Stimulated activated CD4-positive, alpha-beta T cell treated with anti-CD3 and anti-CD28 coated beads, TNF-alpha, amount 100 ng/mL, for 1 hour (primary cell): Measurements from ENCODE around the gene RNF144A.

ENCODE experiments used
- DNase-seq, 3 donors: peaks; one replicate each; pipeline ENCODE4 v3.0.0-alpha.2; 2020; ENCODE audit warnings: low read depth in 3 of 3, low spot score in 1 of 3

RNF144A gene

DNA sequence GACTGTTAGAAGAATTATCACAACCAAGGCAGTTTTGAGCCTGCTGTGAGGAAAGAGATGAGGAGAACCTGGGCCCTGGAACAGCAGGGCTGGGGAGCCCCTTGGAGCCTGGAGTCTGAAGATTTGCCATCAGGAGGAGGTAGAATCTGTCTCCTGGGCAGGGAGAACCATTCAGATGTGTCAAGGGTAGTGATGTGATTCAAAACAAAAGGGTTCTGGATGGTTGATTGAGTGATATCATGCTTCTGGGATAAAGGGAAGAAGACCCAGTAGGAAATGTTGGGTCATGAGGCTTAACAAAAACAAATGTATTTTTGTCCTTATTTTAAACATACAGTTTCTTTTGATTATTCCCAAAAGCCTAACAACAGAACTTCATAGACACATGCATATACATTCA lies 28.6 kb downstream of the RNF144A start:
- DNase-seq = no peak

DNA sequence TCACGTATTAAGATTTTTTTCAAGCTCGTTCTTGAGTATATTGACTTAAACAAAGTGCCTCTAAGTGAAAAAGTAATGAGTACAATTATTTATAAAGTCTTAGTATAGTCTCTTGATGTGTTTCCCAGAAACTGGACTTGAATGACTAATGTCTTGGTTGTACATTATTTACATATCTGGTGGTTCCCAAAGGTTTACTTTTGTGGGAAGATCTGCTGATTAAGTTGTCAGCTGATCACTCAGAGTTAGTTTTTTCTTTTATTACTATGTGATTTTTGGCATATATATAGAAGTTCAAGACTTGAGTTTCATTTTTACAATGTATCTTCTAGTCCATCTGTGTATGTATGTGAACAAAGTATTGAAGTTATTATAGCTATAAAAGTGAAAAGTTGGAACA lies 29.5 kb downstream of the RNF144A start:
- DNase-seq = no peak

DNA sequence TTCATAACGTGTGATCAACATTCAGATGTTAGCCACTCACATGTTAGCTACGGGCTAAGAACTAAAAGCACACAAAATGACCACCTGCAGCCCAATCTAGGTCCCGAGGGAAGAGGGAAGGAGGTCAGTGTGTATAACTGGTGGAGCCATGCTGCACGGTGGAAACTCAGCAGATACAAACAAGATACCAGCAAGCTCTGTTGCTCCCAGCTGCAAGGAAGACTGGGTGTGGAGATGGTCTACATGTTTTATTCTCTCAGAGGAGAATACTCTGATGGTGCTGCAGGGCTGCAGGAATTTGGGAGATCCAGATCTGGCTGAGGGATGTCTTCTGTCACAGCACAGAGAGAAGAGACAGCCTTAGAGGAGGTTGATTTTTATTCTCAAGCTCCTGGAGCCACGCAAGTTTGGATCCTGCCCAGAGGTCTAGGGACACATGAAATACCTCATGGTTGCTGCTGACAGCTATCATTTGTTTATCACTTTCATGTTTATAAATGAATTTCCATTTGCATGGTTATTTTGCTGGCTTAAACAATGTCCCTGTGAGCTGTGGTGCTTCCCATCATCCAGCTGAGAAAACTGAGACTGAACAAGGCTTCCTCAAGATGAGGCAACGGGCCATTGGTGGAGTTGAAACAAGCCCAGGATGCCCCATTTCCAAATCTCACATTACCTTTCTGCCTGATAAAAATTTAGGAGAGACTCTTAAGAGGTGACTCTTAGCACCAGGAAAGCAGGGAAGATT lies 30.9 kb downstream of the RNF144A start:
- DNase-seq = no peak

DNA sequence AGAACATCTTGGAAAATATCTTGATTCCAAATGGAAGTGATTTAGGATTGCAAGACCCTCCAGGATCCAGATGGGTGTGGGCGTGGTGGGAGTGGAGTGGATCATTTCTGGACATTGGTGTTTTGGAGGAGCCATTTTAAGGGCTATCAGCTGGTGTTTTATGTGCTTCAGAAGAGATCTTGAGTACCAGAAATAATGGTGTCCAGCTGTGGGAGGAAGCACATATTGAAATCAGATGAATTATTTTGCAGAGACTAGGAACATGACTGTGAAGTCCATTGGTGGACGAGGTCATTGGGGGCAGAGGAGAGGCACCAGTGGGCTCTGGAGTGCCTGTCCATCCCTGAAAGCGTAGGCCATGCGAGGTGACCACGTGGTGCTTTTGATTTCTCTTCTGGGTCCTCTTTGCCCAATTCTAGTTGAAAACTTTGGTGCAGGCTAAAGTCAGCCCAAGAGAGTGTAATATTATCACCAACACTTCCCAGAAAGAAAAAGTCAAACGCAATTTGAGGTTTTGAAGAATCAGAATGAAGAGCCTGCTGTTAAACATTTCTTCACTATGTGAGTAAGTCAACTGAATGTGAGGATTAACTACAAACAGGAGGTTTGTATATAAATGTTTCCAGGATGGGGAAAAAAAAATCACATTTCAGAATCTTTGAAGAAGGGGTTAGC lies 31.6 kb downstream of the RNF144A start:
- DNase-seq = no peak

DNA sequence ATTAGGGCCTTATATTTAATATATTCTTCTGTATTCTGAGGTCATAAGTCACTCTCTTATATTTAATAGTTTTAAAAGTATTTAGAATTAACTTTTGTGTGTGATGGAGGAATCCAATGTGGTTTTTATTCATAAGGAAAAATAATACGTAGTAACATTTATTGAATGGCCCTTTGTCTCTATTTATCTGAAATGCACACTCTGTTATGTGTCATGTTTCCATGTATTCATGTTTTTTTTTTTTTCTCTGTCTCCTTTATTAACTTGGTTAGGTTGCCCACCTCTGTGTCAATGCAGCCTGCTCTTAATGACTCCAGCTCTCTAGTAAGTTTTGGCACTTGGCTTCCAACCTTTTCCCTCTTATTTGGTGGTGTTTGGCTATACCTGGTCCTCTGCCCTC lies 33.8 kb downstream of the RNF144A start:
- no peak for DNase-seq

DNA sequence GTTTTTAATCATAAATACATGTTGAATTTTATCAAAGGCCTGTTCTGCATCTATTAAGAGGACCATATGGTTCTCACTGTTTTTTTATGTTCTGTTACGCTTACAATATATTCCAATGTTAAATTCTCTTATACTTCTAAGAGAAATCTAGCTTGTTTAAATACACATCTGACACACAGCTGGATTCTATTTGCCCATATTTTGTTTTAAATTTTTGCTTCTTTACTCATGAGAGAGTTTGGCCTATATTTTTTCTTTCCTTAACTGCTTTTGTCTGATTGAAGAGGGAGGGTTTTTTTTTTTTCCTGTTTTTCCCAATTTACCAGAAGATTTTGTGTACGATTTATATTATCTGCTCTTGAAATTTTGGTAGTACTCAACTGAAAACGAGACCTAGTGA lies 34.9 kb downstream of the RNF144A start:
- no peak for DNase-seq

DNA sequence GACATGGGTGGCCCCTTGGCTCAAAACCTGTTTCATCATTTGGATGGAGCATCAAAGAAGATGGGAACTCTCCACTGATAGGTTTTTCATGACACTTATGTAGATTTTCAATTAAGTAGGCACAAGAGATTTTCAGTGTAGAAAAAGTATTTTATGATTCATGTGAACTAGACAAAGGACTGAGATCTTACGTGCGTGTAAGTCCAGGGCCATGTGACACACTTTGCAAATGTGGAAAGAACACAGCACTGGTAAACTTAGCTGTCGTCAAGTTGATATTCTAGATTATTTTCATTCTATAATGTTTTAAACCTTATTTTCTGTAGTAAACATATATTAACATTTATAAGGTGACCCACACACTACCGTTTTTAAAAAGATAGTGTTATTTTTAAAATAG lies 37.4 kb downstream of the RNF144A start:
- no peak for DNase-seq

DNA sequence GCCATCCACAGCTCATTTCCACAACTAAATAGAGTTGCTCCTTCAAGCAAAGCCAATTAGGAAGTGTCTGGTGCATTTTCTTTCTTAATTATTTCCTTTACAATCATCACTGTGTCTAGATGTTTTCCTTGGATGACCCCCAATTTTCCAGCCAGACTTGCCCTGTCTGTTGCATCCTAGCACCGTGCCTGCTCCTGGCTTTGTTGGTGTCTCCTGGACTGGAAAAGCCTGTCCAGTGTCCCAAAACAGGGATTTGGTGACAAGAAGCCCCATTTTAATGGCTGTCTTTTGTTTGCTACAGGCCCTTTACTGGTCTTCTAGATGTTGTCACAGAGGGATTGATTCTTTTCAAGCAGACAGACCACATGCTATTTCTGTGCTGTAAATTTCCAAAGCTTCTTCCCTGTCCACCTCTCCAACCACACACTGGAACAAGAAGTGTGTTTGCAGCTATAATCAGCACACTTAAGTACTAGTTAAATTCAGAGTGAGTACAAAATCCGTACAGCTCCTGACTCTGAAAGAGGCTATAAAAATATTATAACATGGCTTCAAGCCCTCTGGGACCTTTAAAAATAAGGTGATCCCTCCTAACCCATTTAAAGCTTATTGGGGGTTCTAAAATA lies 38.4 kb downstream of the RNF144A start:
- no peak for DNase-seq

DNA sequence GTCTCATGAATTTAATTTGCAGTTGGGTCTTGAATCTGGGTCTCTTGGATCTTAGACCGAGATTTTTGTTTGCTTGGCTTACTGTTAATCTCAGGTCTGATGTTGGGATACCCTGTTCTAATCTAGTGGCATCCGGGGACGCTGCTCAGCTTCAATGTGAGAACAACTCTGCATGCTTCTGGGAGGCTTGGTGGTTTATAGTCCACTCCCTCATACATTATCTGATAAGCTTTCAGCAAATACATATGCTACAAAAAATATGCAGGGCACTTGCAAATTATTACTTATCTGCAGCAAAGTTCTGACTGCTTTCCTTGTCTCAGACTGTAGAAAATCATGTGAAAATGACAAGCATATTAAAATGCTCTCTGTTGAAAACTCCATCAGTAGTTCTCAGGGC lies 39.4 kb downstream of the RNF144A start:
- DNase-seq = no peak

DNA sequence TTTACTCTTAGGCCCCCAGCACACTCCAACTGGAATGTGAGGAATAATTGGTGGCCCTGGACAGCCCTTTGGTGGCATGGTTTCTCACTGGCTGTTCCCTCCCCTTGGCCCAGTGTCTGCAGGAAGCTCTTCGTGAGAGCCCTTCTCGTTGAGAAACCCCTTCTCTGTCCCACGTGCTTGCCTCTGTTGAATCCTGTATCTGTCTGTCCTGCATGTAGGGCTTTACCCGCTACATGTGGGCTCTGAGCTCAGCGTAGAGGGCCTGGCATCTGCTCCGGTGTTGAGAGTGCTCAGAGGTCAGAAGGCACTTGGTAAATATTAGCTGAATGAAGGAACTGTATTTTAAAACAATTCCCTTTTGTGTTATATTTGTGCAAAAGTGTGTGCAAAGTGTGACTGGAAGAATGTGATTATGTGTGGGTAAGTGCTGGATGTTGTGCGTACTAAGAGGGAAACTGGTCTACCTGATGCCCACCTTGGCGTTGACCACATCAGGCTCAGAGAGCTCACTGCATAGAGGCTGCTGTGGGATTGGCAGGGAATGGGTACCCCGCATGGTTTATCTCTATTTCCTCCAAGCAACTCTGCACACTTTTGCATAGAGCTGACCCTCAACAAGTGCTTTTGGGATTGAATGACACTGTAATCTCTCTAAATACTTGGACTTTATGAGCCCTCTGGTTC lies 40.0 kb downstream of the RNF144A start:
- DNase-seq = no peak

DNA sequence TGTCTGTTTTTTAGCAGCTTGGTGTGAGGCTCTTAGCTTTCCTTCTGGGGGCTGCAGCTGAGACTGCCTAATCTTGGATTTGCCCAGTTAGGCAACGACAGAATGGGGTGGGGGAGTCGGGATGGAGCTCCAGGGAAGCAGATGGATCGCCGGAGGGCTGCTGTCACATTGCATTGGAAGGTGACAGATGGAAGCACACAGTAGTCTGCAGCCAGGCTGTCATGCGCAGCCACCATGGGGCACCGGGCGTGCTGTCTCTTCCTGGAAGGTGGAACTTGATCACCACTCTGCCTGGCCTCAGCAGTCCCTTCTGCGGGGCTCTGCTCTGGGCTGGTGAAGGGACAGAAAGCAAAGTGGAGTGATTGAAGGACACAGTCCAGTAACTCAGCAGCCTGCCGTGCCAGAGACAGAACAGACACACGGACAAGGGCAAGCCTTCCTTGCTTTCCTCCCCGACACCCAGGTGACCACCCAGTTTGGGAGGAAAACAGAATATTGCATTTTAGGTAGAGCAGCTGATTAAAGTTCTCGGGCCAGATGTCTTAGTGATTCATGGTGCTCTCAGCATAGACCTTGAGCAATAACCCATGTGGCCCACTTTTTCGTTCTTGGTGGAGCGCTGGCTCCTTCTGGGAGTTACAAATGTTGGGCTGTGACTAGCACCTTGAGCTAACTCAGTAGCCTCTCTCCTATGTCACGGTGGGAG lies 40.9 kb downstream of the RNF144A start:
- DNase-seq = no peak

DNA sequence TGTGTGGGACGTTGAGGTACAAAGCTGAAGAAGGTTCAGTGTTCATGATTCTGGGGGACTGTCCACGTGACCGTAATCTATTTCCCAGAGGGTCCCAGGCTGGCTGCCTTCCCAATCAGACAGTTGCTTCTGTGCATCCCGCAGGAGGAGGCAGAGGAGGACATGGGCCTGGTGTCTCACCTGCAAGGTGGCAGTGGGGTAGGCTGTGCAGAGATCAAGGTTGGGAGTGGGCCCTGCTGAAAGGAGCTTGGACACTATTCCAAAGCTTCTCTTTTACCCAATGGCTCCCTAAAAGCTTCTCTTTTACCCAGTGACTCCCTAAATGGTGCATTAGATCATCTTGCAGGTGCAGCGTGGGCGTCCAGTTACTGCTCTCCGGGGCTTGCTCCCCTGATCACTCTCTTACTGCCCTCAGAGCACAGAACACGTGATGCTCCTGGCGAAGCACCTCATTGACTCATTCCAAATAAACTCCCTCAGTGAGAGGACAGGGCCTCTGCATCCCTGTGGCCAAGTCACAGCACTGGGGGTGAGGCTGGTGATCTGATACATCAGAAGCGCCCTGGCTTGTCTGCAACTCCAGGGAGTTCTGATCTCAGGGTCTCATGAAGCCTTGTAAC lies 41.5 kb downstream of the RNF144A start:
- no peak for DNase-seq

DNA sequence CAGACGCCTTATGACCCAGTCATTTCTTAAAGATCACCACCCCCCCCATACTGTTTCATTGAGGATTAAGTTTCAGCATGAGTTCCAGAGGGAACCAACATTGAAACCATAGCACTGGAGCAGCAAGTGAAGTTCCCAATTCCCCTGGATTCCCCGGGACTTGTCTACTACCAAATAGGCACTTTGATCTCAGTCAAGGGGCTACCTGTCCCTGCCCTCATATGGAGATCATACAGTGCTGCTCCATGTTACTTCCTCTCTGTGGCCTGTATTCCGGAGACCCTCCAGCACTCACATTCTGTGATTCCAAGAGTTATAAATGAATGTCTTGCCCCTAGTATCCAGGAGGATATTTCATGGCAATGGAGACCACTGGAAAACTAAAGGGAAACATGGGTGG lies 42.5 kb downstream of the RNF144A start:
- no peak for DNase-seq

DNA sequence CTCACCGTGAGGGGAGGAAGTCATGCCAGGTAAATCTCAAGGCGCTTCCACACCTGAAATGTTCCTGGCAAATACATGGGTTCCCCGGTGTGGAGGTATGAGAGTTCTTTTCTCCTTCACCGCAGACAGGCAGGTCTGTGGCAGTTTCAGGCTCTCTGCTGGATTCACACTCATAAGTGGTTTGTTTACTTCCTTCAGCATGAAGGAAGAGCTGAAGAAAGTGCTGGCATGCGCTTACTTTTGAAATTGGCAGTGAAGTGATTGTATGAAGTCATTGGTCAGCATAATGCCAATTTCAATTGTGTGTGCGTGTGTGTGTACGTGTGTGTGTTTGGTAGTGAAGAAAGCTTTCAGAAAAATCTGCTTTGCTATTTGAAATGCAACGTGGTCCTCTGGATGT lies 43.4 kb downstream of the RNF144A start:
- DNase-seq = no peak

DNA sequence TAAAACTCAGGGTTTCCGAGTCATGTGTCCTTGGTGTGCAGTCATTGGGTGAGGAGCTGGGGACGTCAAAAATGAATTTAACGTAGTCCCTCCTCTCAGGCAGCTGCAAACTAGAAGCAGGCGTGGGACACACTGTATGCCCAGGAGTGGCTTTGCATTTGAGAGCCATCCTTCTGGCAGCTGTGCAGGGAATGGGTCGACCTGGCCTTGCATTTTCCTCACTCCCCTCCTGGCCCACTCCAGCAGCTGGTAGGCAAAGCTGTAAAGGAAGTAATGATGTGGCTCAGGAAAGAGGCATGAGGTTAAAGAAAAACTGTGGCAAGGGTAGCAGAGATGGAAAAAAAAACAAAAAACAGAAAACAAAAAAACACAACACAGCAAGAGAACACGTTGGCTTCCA lies 46.5 kb downstream of the RNF144A start:
- DNase-seq = no peak

DNA sequence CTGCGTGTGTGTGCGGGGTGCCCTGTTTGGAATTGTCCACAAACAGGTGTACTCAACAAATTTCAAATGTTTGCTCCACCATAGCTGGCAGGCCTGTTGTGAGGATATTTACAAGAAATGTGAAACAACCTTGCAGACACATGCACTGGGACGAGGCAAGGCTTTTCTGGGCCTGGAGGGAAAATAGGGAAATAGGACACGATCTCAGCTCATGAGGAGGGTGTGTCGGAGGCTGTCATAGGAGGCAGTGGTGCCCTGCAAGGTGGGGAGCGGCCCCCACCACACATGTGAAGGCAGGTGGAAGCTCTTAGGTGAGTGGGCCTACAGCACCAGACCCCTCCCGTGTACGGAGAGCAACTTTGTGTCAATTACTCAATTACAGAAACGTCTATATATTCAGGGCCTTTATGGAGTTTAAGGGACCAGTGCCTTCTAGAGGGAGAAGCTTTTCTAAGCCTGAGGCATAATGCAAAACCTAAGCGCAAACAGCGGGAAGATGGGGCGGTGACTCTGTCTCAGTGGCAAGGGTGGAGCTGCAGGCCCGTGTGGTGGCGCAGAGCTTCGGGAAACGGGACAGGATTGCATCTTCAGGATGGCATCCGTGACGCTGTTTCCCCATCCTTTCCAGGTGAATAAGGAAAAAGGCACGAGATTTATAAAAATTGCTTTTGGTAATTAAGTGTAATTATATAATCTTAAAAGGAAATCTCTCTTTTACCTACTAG lies 48.0 kb downstream of the RNF144A start:
- no peak for DNase-seq

DNA sequence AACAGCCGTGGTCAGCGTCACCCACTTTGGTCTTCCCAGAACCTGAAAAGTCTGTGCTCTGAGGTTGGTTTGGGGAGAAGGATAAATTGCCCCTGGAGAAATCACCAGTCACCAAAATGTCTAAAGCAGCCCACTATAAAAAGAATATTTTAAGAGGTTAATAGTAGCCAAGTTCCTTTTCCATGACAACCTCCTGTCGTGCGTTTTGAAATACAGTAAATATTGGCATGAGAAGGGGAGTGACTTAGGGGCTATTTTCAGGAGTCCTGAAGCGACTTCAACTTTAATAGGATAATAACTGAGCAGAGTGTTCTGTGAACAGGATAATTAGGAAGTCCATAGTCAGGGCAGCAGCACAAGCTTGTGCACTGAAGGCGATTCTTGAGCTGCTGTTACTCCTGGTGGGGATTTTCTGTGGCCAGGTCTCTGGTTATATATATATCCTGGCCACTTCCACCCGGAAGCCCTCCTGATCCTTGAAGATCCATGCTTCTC lies 49.3 kb downstream of the RNF144A start:
- DNase-seq = no peak

DNA sequence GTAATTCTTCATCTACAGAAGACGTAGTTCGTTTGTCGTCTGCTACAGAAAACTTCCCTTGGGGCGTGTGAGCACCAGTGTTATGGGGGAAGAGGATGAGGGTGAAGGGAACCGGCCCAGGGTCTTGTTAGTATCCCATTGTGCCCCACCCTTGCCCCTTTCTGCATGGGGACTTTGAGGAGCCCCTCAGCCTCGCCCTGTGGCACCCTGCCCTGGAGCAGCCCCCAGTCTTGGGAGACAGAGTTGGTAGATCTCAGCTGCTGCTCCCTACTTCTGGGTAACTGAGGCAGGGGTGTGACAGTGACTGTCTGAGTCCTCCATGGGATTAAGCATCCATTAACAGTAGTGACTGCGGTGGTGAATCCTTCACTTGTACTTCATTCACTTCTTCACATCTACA lies 50.1 kb downstream of the RNF144A start:
- DNase-seq = no peak

DNA sequence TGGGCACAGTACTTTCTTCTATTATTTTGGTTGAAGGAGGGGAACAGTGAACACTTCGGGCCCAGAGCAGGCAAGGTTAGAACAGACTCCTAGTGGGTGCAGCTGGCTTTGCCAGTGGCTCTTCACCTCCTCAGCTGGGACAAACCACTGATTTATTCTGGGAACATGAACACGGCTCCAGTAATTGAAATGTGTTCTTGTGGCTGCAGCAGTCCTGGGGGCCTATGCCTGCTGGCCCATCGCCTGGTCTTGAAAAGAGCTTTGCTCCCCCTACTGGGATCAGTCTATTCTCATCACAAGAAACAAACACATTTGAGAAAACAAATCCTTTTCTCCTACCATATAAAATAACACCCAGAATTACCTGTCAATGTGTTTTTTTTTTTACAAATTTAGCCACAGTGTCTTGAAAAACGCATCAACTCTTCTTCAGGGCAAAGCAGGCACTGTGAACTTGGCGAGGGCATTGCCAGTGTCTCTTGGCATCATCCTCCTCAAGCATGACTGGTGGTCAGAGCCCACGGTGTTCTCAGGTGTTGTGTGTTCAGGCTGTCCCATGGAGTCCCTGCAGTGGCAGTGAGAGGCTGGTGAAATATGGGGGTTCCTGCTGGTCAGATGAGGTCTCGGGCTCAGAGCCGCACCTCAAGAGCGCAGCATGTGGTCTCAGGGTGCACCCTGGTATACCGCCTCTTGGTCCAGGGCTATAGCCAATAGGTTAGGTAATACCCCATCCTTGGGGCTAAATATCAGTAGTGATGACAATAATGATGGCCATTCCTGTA lies 51.3 kb downstream of the RNF144A start:
- no peak for DNase-seq
